ENCODE data around the gene DRD4.
"Not testable (repeated sequence)": the region's sequence is repeated elsewhere in the genome, so short reads cannot be mapped to it uniquely, and the experiment has no call there.

The DRD4 gene

GRCh38 chr11:686451-687243 is 49.6 kb downstream of the DRD4 start:
- DNase-seq: no peak

GRCh38 chr11:687751-688150 is 50.7 kb downstream of the DRD4 start:
- no peak for DNase-seq

GRCh38 chr11:688681-689080 is 51.6 kb downstream of the DRD4 start:
- no peak for DNase-seq

- no peak for DNase-seq
Measured at GRCh38 chr11:689625-690024, 52.6 kb downstream of the DRD4 start.

- not testable (repeated sequence) for DNase-seq
Measured at GRCh38 chr11:690244-690643, 53.2 kb downstream of the DRD4 start.
